Activated CD8-positive, alpha-beta memory T cell treated with anti-CD3 and anti-CD28 coated beads for 24 hours (primary cell): Measurements from ENCODE around the gene ROGDI.
A peak's percentile ranks its signal among the peaks of the same experiment; 100 is the strongest.
"Not testable (repeated sequence)": the region's sequence is repeated elsewhere in the genome, so short reads cannot be mapped to it uniquely, and the experiment has no call there.

Experiments used
- DNase-seq: peaks from one replicate; pipeline ENCODE4 v3.0.0-alpha.2; 2020

The ROGDI gene

DNA sequence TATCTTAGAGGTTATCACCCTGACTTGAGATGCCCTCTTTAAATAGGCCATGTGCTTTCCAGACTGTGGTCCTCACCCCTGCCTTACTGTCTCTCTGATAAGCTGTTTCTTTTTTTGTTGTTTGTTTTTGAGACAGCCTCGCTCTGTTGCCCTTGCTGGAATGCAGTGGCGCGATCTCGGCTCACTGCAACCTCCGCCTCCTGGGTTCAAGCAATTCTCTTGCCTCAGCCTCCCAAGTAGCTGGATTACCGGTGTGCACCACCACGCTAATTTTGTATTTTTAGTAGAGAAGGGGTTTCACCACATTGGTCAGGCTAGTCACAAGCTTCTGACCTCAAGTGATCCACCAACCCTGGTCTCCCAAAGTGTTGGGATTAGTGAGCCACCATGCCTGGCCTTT lies 13.5 kb downstream of the ROGDI start:
- no peak for DNase-seq

DNA sequence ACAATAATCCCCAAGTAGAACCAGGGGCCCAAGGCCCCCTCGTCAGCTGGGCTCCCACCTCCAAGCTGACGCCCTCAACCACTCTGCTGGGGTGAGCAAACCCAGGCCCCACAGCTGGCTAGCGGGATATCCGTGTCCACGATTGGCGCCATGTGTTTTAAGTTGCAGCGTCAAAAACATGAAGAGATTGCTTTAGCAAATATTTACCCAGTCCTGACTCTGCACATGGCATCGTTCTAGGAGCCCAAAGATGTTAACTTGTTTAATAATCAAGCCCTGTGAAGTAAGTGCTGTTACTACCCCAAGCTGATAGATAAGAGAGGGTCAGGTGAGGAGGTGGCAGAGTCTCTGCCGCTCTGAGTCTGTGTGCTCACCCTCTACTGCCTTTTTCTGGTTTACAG lies 13.9 kb downstream of the ROGDI start:
- no peak for DNase-seq

DNA sequence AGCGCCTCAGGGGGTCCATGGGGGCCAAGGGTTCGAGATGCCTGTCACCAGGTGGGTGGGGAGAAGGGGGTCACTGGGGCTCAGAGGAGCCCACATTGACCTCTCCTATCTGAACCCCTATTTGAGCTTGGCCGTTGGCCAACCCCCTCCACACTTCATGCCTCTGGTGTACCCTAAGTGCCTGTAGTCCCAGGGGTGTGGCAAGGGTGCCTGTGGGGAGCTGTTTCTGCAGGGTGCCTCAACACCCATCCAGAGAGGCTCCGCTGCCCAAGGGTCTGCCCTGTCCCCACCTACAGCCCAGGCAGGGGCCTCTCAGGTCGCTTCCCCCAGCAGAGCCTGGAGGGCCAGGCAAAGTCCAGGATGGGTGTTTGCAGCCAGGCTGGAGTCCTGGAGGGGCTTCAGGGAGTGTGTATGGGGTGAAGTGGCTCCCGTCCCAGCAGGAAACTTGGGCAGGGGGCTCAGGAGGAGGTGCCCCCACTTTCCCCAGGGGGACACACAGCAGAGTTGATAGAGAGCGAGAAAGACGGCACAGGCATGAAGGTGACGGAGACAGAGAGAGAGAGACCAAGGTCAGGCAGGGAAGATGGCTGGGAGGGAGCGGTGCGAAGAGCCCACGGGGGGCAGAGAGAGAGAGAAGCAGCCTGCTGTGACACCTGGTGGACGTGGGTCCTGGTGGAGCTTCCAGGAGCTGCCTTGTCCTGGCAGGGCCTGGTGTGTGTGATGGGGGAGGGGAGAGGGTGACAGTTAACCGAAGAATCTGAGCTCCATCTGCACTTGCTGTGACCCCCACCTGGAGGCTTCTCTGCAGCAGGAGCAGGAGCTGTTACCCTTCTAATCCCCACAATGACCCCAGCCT lies 14.6 kb downstream of the ROGDI start, which contains the start of gene SEPTIN12:
TSS of gene SEPTIN12 (minus strand) at position 719 of the 856 bp plus-strand sequence. CDS start at position 19, 700 bp downstream.
- DNase-seq: no peak

DNA sequence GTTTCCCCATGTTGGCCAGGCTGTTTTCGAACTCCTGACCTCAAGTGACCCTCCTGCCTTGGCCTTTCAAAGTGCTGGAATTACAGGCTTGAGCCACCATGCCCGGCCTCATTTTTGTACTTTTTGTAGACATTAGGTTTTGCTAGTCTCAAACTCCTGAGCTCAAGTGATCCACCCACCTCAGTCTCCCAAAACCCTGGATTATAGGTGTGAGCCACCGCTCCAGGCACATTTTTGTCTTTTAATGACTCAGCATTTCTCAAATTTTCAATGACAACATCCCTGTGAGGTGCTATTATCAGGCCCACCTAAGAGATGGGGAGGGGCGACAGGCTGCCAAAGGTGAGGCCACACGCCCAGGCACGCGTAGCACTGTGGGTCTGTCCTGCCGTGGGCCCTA lies 15.4 kb downstream of the ROGDI start:
- DNase-seq: no peak

DNA sequence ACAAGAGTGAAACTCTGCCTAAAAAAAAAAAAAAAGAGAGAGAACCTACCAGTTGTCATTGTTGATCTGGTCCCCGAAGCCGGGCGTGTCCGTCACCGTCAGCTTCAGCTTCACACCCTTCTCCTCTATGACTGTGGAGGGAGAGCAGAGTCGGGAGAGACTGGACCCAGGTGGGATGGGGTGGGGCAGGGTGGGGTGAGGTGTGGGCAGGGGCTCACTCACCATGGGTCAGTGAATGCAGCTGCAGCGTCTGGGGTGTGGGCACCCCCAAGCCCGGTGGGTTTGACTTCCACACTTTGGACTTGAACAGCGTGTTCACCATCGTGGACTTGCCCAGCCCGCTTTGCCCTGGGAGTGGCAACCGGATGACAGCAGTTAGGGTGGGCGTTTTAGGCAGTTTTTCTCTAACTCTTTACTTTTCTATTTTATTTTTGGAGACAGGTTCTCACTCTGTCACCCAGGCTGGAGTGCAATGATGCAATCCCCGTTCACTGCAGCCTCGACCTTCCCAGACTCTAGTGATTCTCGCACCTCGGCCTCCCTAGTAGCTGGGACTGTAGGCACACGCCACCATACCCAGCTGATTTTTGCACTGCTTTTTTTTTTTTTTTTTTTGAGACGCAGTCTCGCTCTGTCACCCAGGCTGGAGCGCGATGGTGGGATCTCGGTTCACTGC lies 16.5 kb downstream of the ROGDI start:
- DNase-seq: no peak

DNA sequence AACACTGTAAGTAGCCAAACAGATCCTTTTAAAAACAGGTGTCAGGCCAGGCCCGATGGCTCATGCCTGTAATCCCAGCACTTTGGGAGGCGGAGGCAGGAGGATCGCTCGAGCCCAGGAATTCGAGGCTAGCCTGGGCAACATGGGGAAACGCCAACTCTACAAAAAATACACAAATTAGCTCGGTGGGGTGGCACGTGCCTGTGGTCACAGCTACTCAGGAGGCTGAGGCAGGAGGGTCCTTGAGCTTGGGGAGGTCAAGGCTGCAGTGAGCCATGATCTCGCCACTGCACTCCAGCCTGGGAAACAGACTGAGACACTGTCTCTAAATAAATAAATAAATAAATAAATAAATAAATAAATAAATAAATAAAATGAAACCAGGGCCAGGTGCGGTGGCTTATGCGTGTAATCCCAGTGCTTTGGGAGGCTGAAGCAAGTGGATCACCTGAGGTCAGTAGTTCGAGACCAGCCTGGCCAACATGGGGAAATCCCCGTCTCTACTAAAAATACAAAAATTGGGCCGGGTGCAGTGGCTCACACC lies 17.9 kb downstream of the ROGDI start:
- not testable (repeated sequence) for DNase-seq

DNA sequence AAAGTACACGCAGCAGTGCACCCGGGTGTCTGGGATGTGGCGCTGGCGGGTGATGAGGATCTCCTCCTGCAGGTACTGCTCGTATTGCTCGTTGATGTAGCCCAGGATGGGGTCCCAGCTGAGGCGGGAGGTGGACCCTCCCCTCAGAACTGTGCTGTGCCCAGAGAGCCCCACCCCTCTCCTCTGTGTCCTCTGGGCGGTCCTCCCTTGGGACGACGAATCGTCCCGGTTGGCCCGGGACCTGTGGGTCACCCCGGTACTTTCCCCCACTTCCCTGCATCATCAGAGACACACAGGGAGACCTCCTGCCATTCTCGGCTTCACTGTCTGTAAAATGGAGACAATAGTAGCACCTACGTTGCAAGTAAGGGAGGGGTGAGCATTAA lies 18.5 kb downstream of the ROGDI start:
- DNase-seq: no peak

DNA sequence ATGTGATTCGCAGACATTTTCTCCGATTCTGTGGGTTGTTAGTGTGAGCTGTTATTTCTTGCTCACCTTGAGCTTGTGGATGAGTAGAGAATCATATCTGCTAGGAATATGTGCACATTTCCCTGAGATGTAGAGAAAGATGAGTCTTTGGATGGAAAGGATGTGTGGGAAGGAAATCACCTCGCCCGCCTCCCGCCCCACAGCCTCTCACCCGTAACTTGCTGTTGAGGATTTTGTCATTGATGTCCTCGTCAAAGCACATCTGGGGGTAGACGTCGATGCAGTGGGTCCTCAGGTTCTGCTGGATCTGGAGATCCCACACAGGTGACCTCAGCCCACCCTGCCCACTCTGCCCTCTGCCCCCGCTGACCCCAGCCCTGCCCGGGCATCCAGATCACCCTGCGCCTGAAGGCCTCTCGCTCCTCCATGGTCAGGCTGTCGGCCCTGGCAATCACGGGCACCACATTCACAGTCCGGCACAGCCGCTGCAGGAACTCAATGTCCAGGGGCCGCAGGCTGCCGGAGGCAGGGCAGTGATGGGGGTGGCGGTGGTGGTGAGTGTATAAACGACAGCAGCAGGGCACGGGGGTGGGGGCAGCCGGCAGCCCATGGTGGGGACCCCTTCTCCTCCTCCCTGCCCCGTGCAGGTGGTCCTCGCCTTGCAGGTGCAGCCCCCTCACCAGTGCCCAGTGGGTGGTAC lies 19.0 kb downstream of the ROGDI start:
- no peak for DNase-seq

DNA sequence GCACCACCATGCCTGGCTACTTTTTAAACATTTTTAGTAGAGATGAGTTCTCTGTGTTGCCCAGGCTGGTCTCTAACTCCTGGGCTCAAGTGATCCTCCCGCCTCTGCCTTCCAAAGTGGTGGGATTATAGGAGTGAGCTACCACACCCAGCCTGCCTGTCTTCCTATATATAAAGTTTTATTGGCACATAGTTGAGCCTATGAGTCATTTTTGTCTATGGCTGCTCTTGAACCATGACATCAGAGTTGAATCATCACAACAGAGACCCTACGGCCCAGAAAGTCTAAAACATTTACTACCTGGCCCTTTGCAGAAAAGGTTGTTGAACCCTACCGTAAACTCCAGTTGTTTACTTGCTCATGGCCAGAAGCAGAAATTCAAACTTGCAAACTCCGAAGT lies 22.2 kb downstream of the ROGDI start:
- no peak for DNase-seq

DNA sequence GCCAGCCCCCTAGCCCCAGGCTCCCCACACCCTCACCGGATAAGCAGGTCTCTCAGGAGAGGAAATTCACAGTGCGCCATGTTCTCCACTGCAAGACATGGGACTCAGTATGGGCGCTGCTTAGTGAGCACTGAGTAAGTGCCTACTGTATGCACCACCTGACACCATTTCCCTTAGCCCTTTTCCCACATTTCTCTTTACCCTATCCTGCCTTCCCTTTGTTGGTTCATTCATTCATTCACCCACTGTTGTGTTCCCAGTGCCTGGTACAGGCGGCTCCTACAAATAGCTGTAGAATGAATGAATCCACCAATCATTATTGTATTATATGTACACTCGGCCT lies 24.4 kb downstream of the ROGDI start:
- DNase-seq: no peak

DNA sequence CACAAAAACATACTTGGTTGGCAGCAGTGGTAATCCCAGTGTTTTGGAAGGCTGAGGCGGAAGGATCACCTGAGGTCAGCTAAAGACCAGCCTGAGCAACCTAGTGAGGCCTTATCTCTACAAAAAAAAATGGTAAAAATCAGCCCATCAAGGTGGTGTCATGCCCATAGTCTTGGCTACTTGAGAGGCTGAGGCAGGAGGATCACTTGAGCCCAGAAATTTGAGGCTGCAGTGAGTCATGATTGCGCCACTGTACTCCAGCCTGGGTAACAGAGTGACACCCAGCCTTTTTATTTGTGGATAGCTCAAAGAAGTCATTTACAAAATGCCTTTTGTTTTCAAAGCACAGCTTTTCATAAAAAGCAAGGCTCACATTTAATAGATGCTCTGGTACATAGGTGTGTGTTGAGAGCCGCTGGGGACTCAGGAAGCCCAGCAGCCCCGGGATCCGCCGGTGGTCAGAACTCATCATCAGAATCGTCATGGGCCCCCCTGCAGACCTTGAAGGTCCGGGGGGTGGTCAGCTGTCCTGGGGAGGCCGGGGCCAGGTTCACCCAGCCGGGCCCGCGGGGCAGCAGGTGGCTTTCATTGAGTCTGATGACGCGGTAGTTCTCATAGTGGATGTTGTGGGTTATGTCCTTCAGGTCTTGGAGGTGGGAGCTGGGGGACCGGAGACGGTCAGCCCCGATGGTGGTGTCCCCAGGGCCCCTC lies 24.9 kb downstream of the ROGDI start:
- no peak for DNase-seq

DNA sequence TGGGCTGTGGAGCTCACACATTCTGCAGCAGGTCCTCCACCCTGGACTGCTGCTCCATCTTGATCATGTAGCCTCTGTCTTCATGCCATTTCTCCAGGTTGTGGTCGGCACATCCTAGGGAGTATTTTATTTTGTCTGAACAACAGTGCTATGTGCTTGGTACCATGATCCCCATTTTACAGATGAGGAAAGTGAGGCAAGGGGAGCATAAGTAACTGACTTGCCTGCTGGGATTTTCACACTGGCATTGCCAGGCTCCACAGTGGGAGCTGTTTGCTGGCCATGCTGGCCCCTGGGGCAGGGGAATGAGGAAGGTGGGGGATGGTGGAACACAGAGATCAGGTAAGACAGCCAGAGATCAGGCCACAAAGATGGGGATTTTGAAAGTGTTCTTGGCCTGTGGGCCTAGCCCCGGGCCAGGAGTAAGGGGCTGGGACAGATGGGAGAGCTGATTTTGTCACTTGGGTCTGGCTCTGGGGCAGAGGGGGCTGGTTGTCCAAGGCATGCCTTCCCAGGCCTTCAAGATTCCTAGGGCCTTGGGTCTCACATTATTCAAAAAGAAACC lies 26.2 kb downstream of the ROGDI start:
- no peak for DNase-seq

DNA sequence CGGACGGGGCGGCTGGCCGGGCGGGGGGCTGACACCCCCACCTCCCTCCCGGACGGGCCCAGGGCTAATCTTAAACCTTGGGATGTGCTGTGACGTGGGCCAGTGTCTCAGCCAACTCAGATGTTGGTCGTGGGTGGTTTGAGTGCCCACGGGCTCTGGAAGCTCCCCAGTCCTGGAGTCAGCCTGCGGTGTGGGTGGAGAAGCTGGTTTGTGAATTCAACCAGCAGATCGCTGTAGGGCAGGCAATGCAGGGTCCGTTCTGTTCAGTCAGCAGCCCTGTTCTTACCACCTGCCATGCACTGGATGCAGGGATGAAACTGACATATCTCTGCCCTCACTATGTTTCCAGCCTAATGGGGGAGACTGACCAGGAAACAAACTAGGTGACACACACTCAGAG lies 27.4 kb downstream of the ROGDI start:
- DNase-seq: no peak

DNA sequence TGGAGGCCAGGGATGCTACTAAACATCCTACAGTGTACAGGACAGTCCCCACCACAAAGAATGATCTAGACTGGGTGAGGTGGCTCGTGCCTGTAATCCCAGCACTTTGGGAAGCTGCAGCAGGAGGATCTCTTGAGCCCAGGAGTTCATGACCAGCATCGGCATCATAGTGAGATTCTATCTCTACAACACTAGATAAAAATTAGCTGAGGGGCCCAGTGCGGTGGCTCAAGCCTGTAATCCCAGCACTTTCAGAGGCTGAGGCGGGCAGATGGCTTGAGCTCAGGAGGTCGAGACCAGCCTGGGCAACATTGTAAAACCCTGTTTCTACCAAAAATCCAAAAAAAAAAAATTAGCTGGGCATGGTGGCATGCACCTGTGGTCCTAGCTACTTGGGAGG lies 30.1 kb downstream of the ROGDI start:
- DNase-seq: no peak

DNA sequence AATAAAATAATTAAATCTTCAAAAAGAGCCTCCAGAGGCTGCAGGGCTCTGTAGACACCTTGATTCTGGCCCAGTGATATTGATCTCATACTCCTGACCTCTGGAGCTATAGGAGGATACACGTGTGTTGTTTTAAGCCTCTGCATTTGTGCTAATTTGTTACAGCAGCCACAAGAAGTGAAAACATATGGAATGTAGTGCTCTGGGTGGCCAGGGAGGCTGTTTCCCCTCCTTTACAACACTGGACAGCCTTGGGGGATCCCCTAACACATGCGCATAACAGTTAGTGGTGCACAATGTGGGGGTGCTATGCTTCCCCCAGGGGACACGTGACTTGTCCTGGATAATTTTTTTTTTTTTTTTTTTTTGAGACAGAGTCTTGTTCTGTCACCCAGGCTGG lies 30.8 kb downstream of the ROGDI start:
- DNase-seq: no peak

DNA sequence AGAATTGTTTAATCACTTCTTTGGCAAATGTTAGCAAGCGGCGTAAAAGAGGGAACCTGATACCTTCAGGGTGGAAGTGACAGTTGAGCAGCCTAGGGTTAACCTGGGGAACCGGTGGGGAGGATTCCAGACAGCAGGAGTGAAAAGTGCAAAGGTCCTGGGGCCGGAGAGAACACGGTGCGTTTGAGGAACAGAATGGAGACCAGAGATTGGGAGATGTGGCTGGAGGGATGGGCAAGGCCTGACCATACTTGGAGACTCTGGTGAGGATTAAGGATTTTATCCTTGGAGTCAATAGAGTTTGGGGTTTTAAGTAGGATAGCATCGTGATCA lies 33.2 kb downstream of the ROGDI start:
- DNase-seq: no peak

DNA sequence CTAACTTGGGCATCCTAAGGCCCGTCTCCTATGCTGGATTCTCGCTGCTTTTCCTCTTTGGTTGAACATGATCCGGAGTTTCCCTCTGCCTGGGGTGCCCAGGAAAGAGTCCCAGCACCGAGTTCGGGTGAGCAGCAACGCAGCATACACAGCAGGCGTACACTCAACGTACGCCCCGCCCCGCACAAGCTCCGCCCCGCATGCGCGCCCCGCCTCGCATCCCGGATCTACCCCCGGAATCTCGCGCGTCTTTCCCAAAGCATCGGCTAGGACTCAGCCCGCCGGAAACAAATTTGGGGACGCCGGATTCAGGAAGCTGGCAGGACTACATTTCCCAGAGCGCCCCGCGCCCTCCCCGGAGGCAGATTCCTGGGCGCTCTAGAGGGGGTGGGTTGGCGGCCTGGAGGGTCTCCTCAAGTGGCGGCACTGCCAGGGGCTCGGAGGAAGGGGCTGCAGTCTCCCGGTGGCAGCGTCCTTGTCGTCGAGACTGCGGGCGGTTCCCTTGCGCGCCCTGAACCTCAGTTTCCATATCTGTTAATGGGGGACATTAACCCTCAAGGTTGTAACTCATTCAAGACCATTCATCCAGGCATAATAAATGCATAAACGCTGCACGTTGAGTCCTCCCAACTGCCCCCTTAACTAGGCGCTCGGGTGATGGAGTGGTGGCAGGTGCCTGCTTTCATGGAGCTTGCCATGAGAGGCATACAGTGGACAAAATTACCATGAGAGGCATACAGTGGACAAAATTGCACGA lies 33.7 kb downstream of the ROGDI start:
- peak; percentile 97 for DNase-seq

DNA sequence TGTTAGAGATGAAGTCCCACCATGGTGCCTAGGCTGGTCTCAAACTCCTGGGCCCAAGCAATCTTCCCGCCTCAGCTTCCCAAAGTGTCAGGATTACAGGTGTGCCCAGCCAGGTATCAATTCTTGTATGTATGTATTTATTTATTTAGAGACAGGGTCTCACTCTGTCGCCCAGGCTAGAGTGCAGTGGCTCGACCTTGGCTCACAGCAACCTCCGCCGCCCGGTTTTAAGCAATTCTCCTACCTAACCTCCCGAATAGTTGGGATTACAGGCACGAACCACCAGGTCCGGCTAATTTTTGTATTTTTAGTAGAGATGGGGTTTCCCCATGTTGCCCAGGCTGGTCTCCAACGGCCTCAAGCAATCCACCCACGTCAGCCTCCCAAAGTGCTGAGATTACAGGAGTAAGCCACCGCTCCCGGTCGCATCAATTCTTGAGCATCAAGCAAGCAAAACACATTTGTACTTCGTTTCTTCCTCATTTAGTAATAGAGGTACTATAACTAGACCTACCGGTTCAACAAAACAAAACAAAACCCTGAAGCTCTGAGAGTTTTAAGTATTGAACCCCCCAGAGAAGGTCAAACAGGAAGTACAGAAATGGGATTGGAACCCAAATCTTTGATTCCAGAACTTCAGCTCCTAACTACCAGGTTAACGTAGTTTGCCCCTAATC lies 34.4 kb downstream of the ROGDI start:
- DNase-seq: peak; percentile 59

DNA sequence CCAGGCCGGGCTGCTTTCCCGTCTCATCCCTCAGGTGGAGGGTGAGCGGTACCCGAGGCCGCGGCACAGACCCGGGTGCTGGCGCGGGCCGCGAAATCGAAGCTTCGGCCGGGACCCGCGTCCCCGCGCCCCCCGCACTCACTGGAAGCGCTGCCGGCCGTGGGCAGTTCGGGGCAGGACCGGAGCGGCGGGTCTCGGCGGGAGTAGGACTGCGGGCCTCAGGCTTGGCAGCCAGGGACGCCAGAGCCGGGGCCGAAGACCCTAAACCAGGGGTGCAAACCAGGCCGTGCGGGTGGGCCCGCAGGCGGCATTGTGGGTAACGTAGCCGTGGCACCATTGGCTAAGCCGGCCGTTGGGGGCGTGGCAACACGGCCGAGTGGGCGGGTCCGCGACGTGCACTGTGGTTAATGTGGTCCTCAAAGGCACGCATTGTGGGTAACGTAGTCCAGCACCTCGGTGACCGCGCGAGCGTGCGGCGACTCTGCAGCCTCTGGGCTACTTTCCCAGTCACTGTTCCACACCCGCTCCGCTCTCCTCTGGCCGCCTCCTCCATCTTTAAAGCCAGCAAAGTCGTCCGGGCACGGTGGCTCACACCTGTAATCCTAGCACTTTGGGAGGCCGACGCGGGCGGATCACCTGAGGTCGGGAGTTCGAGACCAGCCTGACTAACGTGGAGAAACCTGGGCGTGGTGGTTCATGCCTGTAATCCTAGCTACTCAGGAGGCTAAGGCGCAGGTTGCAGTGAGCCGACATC lies 35.4 kb downstream of the ROGDI start, which contains the start of gene ZNF500:
TSS of gene ZNF500 (minus strand) at position 288 of the 754 bp plus-strand sequence. CDS start 1,184 bp downstream, outside the sequence.
- peak; percentile 100 for DNase-seq
